Esophagus squamous epithelium (tissue), 5 donors: ENCODE measurements around the gene SIPA1L2. TPM values are rescaled to one million over a fixed set of nuclear protein-coding genes. Genes with fewer than 3 reads are reported as not detected.
"Not testable (repeated sequence)": the region's sequence is repeated elsewhere in the genome, so short reads cannot be mapped to it uniquely, and the experiment has no call there.

Experiments used
- DNase-seq: peaks from one replicate; lab custom pipeline; 2025; lab: John Stamatoyannopoulos, UW
- H3K27ac ChIP-seq, 4 donors: fragments of 200-600 bp; sonication (generic); one replicate each; pipeline ENCODE4 v1.5.1; 2016 to 2019; ENCODE audit warnings: mild to moderate bottlenecking in 1 of 4
- H3K27me3 ChIP-seq, 4 donors: fragments of 200-600 bp; sonication (generic); 1 replicate in 3 of 4; 2 replicates in 1 of 4; pipeline versions ENCODE4 v1.5.1 to v1.6.0; 2017 to 2021; ENCODE audit warnings: antibody characterized with exemption in 1 of 4
- H3K36me3 ChIP-seq, 3 donors: fragments of 200-600 bp; sonication (generic); one replicate each; pipeline ENCODE4 v1.5.1; 2016 to 2019
- H3K4me1 ChIP-seq, 3 donors: fragments of 200-600 bp; sonication (generic); one replicate each; pipeline ENCODE4 v1.5.1; 2017 to 2019
- H3K4me3 ChIP-seq, 4 donors: fragments of 200-600 bp; sonication (generic); 1 replicate in 3 of 4; 2 replicates in 1 of 4; pipeline ENCODE4 v1.5.1; 2016 to 2019; ENCODE audit warnings: mild to moderate bottlenecking in 2 of 4, moderate library complexity in 1 of 4
- H3K9me3 ChIP-seq, 3 donors: fragments of 200-600 bp; sonication (generic); one replicate each; pipeline ENCODE4 v1.5.1; 2016 to 2019
- POLR2A ChIP-seq, 4 donors: fragments of 450-650 bp; IDR thresholded peaks; one replicate each; pipeline ENCODE4 v1.6.1; 2017; ENCODE audit warnings: antibody characterized with exemption in 4 of 4, mild to moderate bottlenecking in 4 of 4, moderate library complexity in 3 of 4
- WGBS, 2 donors: methylation state at CpG; one replicate each; pipeline ENCODE4 v1.1.5; 2018; 5-methylcytosine and 5-hydroxymethylcytosine counted together
- intact Hi-C: fragments of 100-400 bp; cut with DNase I; formaldehyde crosslinking; loops from one replicate; pipeline ENCODE4 v1.15.0; 2022
- total RNA-seq, 4 donors: library from RNA; depleted of rRNA; stranded (reverse); fragments of >200 nt; gene quantifications; one replicate each; pipeline ENCODE4 v1.1.0, GENCODE V29; 2016
- TF ChIP-seq, protein P1 (sequence below), 6 experiments: fragments of 450-650 bp in 4 of 6; fragments of 200-600 bp in 2 of 6; sonication (generic) in 2 of 6; IDR thresholded peaks; one replicate each; pipeline ENCODE4 v1.5.1; 2016 to 2019; ENCODE audit warnings: antibody characterized with exemption in 6 of 6, mild to moderate bottlenecking in 4 of 6, moderate library complexity in 4 of 6
- donor health status: DM: yes; HTN: yes; CAD: no.

Gene SIPA1L2
- total RNA-seq, 4 donors from 2014 or later: 29.5 to 51.3 (median 46.0) TPM

DNA sequence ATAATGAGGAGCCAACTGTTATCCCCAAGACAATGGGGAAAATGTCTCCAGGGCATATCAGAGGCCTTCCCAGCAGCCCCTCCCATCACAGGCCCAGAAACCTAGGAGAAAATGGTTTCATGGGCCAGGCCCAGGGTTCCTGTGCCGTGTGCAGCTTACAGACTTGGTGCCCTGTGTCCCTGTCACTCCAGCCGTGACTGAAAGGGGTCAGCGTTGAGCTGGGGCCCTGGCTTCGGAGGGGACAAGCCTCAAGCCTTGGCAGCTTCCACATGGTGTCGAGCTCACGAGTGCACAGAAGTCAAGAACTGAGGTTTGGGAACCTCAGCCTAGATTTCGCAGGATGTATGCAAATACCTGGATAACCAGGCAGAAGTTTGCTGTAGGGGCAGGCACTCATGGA lies 18.1 kb downstream of the SIPA1L2 start:
- TF ChIP-seq, protein P1, sequence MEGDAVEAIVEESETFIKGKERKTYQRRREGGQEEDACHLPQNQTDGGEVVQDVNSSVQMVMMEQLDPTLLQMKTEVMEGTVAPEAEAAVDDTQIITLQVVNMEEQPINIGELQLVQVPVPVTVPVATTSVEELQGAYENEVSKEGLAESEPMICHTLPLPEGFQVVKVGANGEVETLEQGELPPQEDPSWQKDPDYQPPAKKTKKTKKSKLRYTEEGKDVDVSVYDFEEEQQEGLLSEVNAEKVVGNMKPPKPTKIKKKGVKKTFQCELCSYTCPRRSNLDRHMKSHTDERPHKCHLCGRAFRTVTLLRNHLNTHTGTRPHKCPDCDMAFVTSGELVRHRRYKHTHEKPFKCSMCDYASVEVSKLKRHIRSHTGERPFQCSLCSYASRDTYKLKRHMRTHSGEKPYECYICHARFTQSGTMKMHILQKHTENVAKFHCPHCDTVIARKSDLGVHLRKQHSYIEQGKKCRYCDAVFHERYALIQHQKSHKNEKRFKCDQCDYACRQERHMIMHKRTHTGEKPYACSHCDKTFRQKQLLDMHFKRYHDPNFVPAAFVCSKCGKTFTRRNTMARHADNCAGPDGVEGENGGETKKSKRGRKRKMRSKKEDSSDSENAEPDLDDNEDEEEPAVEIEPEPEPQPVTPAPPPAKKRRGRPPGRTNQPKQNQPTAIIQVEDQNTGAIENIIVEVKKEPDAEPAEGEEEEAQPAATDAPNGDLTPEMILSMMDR (IDR thresholded peaks at IDR 0.05): no peak
- TF ChIP-seq POLR2A (IDR thresholded peaks at IDR 0.05): no peak
- Histone ChIP-seq H3K4me3 (no peak overlapping the region), H3K27ac (no peak overlapping the region), H3K36me3 (no peaks in the 10 kb centered on the region), H3K4me1 (peaks cover 0 to 48% (median 10%) of the 10 kb centered on the region in 3 donors), H3K27me3 (no peaks in the 10 kb centered on the region), H3K9me3 (no peaks in the 10 kb centered on the region)
- intact Hi-C loops: no loop called here
- DNase-seq: no peak
- 88 to 95% methylated on average over 3 to 6 of the region's 7 CpGs for WGBS, 2 donors

DNA sequence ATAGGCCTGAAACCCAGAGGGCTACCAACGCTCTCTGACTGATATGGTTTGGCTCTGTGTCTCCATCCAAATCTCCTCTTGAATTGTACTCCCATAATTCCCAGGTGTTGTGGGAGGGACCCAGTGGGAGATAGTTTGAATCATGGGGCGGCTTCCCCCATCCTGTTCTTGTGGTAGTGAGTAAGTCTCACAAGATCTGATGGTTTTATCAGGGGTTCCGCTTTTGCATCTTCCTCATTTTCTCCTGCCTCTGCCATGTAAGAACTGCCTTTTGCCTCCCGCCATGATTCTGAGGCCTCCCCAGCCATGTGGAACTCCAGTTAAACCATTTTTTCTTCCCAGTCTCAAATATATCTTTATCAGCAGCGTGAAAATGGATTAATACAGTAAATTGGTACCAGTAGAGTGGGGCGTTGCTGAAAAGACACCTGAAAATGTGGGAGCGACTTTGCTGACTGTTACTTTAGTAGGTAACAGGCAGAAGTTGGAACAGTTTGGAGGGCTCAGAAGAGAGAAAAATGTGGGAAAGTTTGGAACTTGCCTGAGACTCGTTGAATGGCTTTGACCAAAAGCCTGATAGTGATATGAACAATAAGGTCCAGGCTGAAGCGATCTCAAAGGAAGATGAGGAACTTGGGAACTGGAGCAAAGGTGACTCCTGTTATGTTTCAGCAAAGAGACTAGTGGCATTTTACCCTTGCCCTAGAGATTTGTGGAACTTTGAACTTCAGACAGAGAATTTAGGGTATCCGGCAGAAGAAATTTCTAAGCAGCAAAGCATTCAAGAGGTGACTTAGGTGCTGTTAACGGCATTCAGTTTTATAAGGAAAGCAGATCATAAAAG lies 18.8 kb downstream of the SIPA1L2 start:
- DNase-seq, H3K36me3 ChIP-seq, H3K27me3 ChIP-seq, H3K4me3 ChIP-seq, H3K27ac ChIP-seq, intact Hi-C loops, H3K9me3 ChIP-seq: not testable (repeated sequence)
- 75 to 85% methylated on average over 11 of the region's 11 CpGs for WGBS, 2 donors
- peaks cover 0 to 47% (median 10%) of the 10 kb centered on the region in 3 donors for H3K4me1 ChIP-seq

DNA sequence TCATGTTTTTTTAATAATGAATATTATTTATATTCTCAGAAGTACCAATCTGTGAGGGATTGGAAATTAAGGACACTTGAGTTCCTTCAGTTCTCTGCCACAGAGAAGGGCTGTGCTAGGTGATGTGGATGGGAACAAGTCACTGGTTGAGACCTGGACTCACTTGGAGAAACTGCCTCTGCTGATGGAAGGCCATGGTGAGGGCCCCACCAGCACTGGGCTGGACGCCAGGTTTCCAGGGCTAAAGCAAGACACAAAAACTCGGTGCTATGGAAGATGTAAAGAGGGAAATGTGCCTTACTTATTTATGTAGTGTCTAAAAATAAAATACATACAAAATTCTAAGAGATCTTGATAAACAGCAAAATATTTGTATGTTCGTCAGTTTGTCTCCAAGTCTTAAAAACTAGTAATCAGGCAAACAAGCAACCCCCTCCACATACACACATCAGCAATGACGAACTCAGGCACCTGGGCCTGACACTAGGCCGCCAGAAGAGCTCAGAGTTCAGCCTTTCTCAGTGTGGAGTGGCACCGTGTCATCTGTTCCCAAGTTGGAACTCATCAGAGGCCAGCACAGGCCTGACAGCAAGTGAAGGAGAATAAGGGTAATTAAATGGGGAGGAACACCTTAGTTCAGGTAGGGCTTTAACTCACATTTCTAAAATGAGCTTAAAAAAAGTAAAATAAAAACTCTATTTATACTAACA lies 19.6 kb downstream of the SIPA1L2 start:
- no peak for TF ChIP-seq POLR2A (IDR thresholded peaks at IDR 0.05)
- TF ChIP-seq, protein P1 (IDR thresholded peaks at IDR 0.05): no peak
- H3K9me3 ChIP-seq: no peaks in the 10 kb centered on the region
- H3K27ac ChIP-seq: no peak overlapping the region
- H3K4me3 ChIP-seq: no peak overlapping the region
- intact Hi-C loops: no loop called here
- WGBS, 2 donors: 78 to 82% methylated on average over 6 of the region's 6 CpGs
- no peak for DNase-seq
- peaks cover 0 to 39% (median 10%) of the 10 kb centered on the region in 3 donors for H3K4me1 ChIP-seq
- peaks cover 0 to under 1% (median 0%) of the 10 kb centered on the region in 3 donors for H3K36me3 ChIP-seq
- H3K27me3 ChIP-seq: no peaks in the 10 kb centered on the region

DNA sequence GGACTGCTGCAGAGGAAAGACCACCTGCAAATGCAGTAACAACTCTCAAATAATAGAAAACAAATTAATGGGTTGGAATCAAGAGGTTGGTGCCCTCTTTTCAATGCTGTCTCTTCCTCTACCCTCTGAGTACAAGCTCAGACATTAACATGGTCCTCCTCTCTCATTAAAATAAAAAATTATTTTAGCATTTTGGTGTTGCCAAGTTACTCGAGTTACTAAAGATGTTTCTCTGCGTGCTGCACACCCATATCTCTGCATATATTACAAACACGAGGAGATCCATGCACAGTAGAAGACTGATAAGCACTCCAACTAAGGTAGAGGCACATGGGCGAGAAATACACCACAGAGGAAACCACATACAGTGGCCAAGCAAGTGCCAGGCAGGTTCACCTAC lies 21.5 kb downstream of the SIPA1L2 start:
- H3K36me3 ChIP-seq: peaks cover 0 to 13% (median 0%) of the 10 kb centered on the region in 3 donors
- H3K27ac ChIP-seq: no peak overlapping the region
- intact Hi-C loops: no loop called here
- no peaks in the 10 kb centered on the region for H3K27me3 ChIP-seq
- TF ChIP-seq, protein P1 (IDR thresholded peaks at IDR 0.05): no peak
- no peak for TF ChIP-seq POLR2A (IDR thresholded peaks at IDR 0.05)
- DNase-seq: no peak
- H3K9me3 ChIP-seq: no peaks in the 10 kb centered on the region
- H3K4me3 ChIP-seq: no peak overlapping the region
- 74 to 76% methylated on average over 4 of the region's 4 CpGs for WGBS, 2 donors
- H3K4me1 ChIP-seq: peaks cover 0 to 20% (median 4%) of the 10 kb centered on the region in 3 donors

DNA sequence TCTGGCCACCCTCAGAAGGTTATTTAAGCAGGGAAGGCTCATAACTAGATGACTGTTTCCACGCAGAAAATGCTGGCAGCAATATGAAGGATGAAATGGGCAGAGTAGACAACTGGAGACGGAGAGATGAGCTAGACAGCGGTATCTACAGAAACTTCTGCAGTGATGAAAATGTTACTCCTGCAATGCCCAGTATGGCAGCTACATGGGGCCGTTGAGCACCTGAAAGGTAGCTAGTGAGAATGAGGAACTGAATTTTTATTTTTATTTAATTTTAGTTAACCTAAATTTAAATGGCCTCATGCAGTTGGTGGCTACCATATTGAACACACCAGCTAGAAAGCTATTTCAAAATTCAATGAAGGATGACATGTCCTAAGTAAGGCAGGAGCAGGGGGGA lies 27.3 kb downstream of the SIPA1L2 start:
- intact Hi-C loops: no loop called here
- TF ChIP-seq, protein P1 (IDR thresholded peaks at IDR 0.05): peak in 2 of 6 experiments; percentile 11 to 31
- no peak for TF ChIP-seq POLR2A (IDR thresholded peaks at IDR 0.05)
- no peaks in the 10 kb centered on the region for H3K27me3 ChIP-seq
- 83 to 98% methylated on average over 3 to 4 of the region's 4 CpGs for WGBS, 2 donors
- H3K4me1 ChIP-seq: peaks cover 7 to 32% (median 11%) of the 10 kb centered on the region in 3 donors
- no peak for DNase-seq
- H3K4me3 ChIP-seq: no peak overlapping the region
- no peak overlapping the region for H3K27ac ChIP-seq
- peaks cover 0 to 19% (median 0%) of the 10 kb centered on the region in 3 donors for H3K36me3 ChIP-seq
- H3K9me3 ChIP-seq: no peaks in the 10 kb centered on the region
